Skin epidermis (tissue), 12 donors: ENCODE data around the gene NXN.
"Not testable (repeated sequence)": the region's sequence is repeated elsewhere in the genome, so short reads cannot be mapped to it uniquely, and the experiment has no call there.

Experiments used
- H3K27ac ChIP-seq, 21 experiments: fragments of 200-600 bp; sonication (generic) in 11 of 21; one replicate each; pipeline ENCODE4 v1.5.0; 2020; ENCODE audit warnings: mild to moderate bottlenecking in 3 of 21, inconsistent platforms in 2 of 21, moderate library complexity in 2 of 21
- H3K4me3 ChIP-seq, 7 experiments: fragments of 200-600 bp; sonication (generic) in 2 of 7; one replicate each; pipeline ENCODE4 v1.5.0; 2020; ENCODE audit warnings: inconsistent platforms in 2 of 7, mild to moderate bottlenecking in 2 of 7, moderate library complexity in 1 of 7

The NXN gene

GRCh38 chr17:824378-824777, 155.2 kb downstream of the NXN start:
- Histone ChIP-seq H3K27ac (no peak overlapping the region), H3K4me3 (no peak overlapping the region)

- no peak overlapping the region for H3K4me3 ChIP-seq
- no peak overlapping the region for H3K27ac ChIP-seq
Measured at GRCh38 chr17:823501-823902, 156.1 kb downstream of the NXN start.

GRCh38 chr17:819251-819650, 160.3 kb downstream of the NXN start:
- no peak overlapping the region for H3K27ac ChIP-seq
- H3K4me3 ChIP-seq, result no peak overlapping the region

- Histone ChIP-seq H3K4me3 (no peak overlapping the region), H3K27ac (no peak overlapping the region)
Measured at GRCh38 chr17:814371-814770, 165.2 kb downstream of the NXN start.

GRCh38 chr17:812638-813204, 166.9 kb downstream of the NXN start:
- no peak overlapping the region for H3K4me3 ChIP-seq
- no peak overlapping the region for H3K27ac ChIP-seq

- Histone ChIP-seq H3K27ac (no peak overlapping the region), H3K4me3 (no peak overlapping the region)
Measured at GRCh38 chr17:811051-811784, 168.4 kb downstream of the NXN start.

GRCh38 chr17:807523-808294, 171.9 kb downstream of the NXN start:
- Histone ChIP-seq H3K4me3 (no peak overlapping the region), H3K27ac (no peak overlapping the region)

- H3K27ac ChIP-seq, result no peak overlapping the region
Measured at GRCh38 chr17:806781-807522, 172.6 kb downstream of the NXN start.

GRCh38 chr17:806346-806745, 173.2 kb downstream of the NXN start:
- Histone ChIP-seq H3K4me3 (no peak overlapping the region), H3K27ac (no peak overlapping the region)

More at GRCh38 chr17:806781-807522, 172.6 kb downstream of the NXN start:
- no peak overlapping the region for H3K4me3 ChIP-seq

- H3K27ac ChIP-seq, H3K4me3 ChIP-seq: not testable (repeated sequence)
Measured at GRCh38 chr17:805886-806285, 173.7 kb downstream of the NXN start.

- Histone ChIP-seq H3K27ac (no peak overlapping the region), H3K4me3 (no peak overlapping the region)
Measured at GRCh38 chr17:804541-805435, 174.8 kb downstream of the NXN start.

GRCh38 chr17:802901-803881, 176.4 kb downstream of the NXN start:
- no peak overlapping the region for H3K4me3 ChIP-seq
- no peak overlapping the region for H3K27ac ChIP-seq

- H3K27ac ChIP-seq, result no peak overlapping the region
- no peak overlapping the region for H3K4me3 ChIP-seq
Measured at GRCh38 chr17:802481-802880, 177.1 kb downstream of the NXN start.

- Histone ChIP-seq H3K4me3 (no peak overlapping the region), H3K27ac (no peak overlapping the region)
Measured at GRCh38 chr17:801660-802059, 177.9 kb downstream of the NXN start.

GRCh38 chr17:800446-801242, 178.9 kb downstream of the NXN start:
- H3K27ac ChIP-seq, result no peak overlapping the region
- H3K4me3 ChIP-seq, result no peak overlapping the region

GRCh38 chr17:799261-799660, 180.3 kb downstream of the NXN start:
- no peak overlapping the region for H3K4me3 ChIP-seq
- no peak overlapping the region for H3K27ac ChIP-seq

GRCh38 chr17:798246-798645, 181.3 kb downstream of the NXN start:
- peak overlapping the region in 1 of 21 experiments; percentile 10 for H3K27ac ChIP-seq
- H3K4me3 ChIP-seq, result no peak overlapping the region
